Body of pancreas (tissue), 4 donors: ENCODE data around the gene ENPP3.

Source experiments
- CTCF ChIP-seq, 7 experiments: fragments of 450-650 bp in 4 of 7; fragments of 200-600 bp in 3 of 7; sonication (generic) in 3 of 7; IDR thresholded peaks; one replicate each; pipeline ENCODE4 v1.5.1; 2016 to 2019; ENCODE audit warnings: antibody characterized with exemption in 7 of 7
- POLR2A ChIP-seq, 3 donors: fragments of 450-650 bp; IDR thresholded peaks; one replicate each; pipeline ENCODE4 v1.6.1; 2016; ENCODE audit warnings: antibody characterized with exemption in 3 of 3, mild to moderate bottlenecking in 2 of 3

GRCh38 chr6:131660195-131660594 is 23.1 kb downstream of the ENPP3 start:
- TF ChIP-seq CTCF (IDR thresholded peaks at IDR 0.05) (no peak), POLR2A (IDR thresholded peaks at IDR 0.05) (no peak)
